ENCODE results near the gene ORC3.
"Not testable (repeated sequence)": the region's sequence is repeated elsewhere in the genome, so short reads cannot be mapped to it uniquely, and the experiment has no call there.

ORC3 gene

GRCh38 chr6:87663434-87663833 is 73.5 kb downstream of the ORC3 start:
- no peak for DNase-seq

- no peak for DNase-seq
Measured at GRCh38 chr6:87664921-87665485, 75.1 kb downstream of the ORC3 start.

DNA sequence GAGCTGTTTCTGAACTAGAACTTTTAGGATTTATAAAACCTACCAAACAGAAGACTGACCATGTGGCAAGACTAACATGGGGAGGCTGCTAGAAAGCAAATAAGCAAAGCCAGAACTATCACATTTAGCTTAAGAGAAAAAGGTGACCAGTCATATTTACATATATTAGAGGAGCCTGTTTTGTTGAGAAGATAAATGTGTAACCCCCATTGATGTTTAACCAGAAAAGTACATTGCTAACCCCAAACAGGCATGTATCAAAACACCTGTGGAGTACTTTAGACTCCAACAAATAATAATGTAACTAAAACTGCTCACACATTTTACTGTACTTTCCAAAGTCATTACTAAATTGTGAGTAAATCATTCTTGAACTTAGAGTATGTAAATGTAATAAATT is 77.1 kb downstream of the ORC3 start:
- no peak for DNase-seq

- DNase-seq = no peak
Measured at GRCh38 chr6:87668013-87668412, 78.1 kb downstream of the ORC3 start.

DNA sequence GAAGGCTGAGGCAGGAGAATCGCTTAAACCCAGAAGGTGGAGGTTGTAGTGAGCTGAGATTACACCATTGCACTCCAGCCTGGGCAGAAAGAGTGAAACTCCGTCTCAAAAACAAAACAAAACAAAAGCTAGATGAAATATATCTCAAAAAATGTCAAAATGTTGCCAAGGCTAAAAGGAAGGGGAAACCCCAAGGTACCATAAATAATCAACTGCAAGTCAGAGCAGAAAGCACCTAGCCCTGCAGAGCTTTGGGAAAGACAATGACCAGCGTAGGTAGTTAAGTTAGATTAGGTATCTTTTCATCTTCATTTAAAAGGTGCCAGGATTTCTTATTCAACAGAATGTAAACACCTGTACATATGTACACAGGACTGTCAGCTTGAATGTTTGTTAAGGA is 79.1 kb downstream of the ORC3 start:
- DNase-seq = no peak

- no peak for DNase-seq
Measured at GRCh38 chr6:87670707-87671106, 80.8 kb downstream of the ORC3 start.

- no peak for DNase-seq
Measured at GRCh38 chr6:87671555-87672029, 81.7 kb downstream of the ORC3 start.

GRCh38 chr6:87672641-87673040 is 82.7 kb downstream of the ORC3 start:
- no peak for DNase-seq

DNA sequence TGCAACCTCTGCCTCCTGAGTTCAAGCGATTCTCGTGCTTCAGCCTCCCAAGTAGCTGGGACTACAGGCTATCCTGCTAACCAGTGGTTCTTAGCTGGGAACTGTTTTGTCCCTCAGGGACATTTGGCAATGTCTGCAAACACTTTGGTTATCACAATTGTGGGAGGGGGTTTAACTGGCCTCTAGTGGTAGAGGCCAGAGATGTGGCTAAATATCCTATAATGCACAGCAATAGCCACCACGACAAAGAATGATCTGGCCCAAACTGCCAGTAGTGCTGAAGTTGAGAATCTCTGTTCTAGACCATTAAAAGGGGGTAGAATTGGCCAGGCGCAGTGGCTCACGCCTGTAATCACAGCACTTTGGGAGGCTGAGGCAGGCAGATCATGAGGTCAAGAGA is 83.3 kb downstream of the ORC3 start:
- no peak for DNase-seq

- DNase-seq = no peak
Measured at GRCh38 chr6:87674290-87674689, 84.4 kb downstream of the ORC3 start.

DNA sequence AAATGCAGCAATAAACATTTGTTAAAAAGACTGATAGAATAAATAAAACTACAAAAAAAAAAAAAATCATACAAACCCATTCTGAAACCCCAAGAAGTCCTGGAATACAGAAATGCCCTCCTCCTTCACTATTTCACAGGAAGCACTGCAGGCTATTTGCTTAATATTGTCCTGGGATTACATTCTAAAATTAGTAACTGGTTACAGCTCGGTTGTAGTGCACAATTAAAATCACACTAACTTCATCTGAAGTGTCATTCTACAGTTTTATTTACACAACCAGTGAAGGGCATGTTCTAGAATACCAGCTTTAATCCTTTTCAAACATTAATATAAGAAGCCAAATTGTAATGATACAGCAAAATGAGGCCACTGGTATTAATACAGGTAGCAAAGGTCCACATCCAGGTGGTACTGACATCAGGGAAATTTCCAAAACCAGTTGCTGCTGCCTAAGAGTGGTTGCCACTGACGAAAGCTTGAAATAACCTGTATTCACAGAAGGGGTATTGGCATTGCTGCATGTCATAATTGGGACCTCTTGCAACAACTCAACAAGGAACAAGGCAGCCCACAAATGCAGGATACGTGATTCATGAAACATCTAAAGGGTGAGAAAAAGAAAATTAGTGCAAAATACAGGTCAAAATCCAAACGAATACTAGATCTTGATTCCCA is 85.2 kb downstream of the ORC3 start:
- DNase-seq = no peak

DNA sequence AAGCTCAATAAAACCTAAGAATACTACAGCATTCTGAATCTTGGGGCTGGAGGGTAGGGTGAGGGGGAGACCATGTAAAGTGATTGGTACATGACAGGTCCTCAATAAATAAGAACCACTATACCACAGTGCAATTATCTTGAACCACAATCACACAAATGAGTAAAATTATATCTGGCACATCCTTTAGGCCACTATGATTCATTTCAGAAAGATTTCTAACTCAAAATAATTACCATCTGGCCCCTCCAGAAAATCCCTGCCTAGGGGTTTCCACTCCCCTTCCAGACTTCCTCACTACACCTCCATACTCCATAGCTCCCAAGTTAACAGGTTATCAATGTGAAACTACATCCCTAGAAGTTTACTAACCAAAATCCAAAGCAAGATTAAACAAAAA is 92.4 kb downstream of the ORC3 start:
- DNase-seq = no peak

- no peak for DNase-seq
Measured at GRCh38 chr6:87683890-87684289, 94.0 kb downstream of the ORC3 start.

- no peak for DNase-seq
Measured at GRCh38 chr6:87684895-87685654, 95.1 kb downstream of the ORC3 start.

GRCh38 chr6:87686636-87687205 is 96.8 kb downstream of the ORC3 start:
- not testable (repeated sequence) for DNase-seq

DNA sequence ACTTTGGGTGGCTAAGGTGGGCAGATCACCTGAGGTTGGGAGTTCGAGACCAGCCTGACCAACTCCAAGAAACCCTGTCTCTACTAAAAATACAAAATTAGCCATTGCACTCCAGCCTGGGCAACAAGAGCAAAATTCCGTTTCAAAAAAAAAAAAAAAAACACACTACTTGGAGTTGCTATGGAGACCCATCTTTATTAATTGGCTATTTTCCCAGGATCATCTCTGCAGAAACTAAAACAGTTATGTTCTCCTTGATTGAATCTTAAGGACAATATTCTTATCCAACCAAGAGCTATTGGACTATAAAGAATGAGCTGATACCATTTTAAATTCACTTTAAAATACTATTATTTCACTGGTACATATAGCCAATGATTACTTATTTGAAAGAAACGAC is 97.4 kb downstream of the ORC3 start:
- DNase-seq = no peak

- not testable (repeated sequence) for DNase-seq
Measured at GRCh38 chr6:87687893-87688292, 98.0 kb downstream of the ORC3 start.

GRCh38 chr6:87690441-87690840 is 100.5 kb downstream of the ORC3 start:
- no peak for DNase-seq

DNA sequence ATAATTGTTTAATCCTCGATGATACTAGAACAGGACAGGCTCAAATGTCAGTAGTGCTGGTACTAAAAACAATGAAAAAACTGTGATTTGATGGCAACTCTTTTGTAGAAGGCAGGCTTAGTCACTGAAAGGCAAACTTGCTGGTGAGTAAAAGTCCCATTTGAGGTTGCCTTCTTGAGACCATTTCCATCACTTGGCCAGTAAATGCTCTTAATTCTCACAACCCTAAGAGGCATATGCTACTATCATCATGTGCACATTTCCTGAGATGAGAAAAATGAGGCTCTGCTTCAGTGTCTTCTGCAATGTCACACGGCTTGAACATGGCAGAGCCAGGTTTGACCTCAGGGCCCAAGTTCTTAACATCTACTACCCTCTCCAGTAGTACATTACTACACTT is 102.2 kb downstream of the ORC3 start:
- no peak for DNase-seq

- not testable (repeated sequence) for DNase-seq
Measured at GRCh38 chr6:87696817-87697216, 106.9 kb downstream of the ORC3 start.

DNA sequence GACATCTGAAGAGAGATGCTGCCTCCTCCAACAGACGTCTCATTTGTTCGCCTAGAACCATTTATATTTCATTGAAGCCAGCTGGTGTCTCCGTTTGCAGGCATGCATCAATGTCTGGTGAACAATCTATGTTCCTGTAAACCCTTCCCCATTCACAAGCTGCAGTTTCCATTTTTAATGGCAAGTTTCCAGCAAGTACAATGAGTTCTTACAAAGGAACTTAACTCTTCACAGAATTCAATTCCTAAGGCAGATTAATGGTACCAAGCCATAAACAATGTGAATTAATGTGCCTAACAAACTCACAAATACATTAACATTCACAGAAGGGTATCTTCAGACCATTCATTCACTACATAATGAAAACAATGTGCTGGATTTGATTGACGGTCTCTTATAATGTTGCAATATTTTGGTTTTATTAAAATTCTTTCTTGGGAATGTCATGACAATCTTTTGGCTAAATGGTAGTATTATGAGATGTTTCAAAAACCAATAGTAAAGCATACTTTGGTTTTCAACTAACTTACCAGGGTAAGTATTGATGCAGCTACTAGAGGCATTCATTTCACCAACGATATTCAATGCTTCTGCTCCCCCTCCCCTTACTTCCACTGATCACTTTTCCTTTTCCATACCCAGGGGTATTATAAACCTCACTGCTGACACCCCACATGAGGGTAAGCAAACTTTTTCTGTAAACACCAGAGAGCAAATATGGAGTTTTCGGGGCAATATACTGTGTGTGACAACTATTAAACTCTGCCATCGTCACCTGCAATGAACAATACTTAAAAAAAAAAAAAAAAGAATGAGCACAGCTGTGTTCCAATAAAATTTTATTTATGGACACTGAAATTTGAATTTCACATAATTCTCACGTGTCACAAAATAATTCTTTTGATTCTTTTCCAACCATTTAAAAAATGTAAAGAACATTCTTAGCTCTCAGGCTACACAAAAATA is 107.9 kb downstream of the ORC3 start:
- no peak for DNase-seq

- DNase-seq = no peak
Measured at GRCh38 chr6:87698547-87699006, 108.6 kb downstream of the ORC3 start.

Data from NCI-H1092 (cell line).